COR-L47 (cell line): Measurements from ENCODE around the gene YIPF3.
"Not testable (repeated sequence)": the region's sequence is repeated elsewhere in the genome, so short reads cannot be mapped to it uniquely, and the experiment has no call there.

ENCODE experiments used
- DNase-seq: peaks from one replicate; lab custom pipeline; 2025; lab: John Stamatoyannopoulos, UW

The YIPF3 gene

GRCh38 chr6:43516697-43517504, at the start of gene YIPF3, which contains the start of gene POLR1C:
Gene YIPF3, minus strand, starts transcription at chr6:43516926. Its CDS starts 119 bp downstream, at chr6:43516807.
Gene POLR1C, plus strand, starts transcription at chr6:43517089. Its CDS starts 21 bp downstream, at chr6:43517110.
- peak; percentile 99 for DNase-seq

GRCh38 chr6:43559328-43559727, 42.6 kb upstream of the YIPF3 start:
- no peak for DNase-seq

GRCh38 chr6:43557620-43558019, 40.9 kb upstream of the YIPF3 start:
- DNase-seq = not testable (repeated sequence)

- DNase-seq = no peak
These were observed 30.5 kb upstream of the YIPF3 start for GRCh38 chr6:43547222-43547621.

GRCh38 chr6:43544461-43544860, 27.7 kb upstream of the YIPF3 start:
- no peak for DNase-seq

GRCh38 chr6:43541774-43542471, 25.2 kb upstream of the YIPF3 start:
- no peak for DNase-seq

GRCh38 chr6:43540507-43540906, 23.8 kb upstream of the YIPF3 start:
- no peak for DNase-seq

GRCh38 chr6:43539409-43539808, 22.7 kb upstream of the YIPF3 start:
- not testable (repeated sequence) for DNase-seq

GRCh38 chr6:43538986-43539385, 22.3 kb upstream of the YIPF3 start:
- not testable (repeated sequence) for DNase-seq

GRCh38 chr6:43532201-43532600, 15.5 kb upstream of the YIPF3 start:
- DNase-seq = no peak

GRCh38 chr6:43524483-43524961, 7.8 kb upstream of the YIPF3 start:
- no peak for DNase-seq

GRCh38 chr6:43523284-43523683, 6.6 kb upstream of the YIPF3 start:
- DNase-seq = no peak

GRCh38 chr6:43522547-43523261, 6.0 kb upstream of the YIPF3 start:
- DNase-seq = no peak

GRCh38 chr6:43521836-43522235, 5.1 kb upstream of the YIPF3 start:
- DNase-seq = no peak

- no peak for DNase-seq
These were observed 3.4 kb upstream of the YIPF3 start for GRCh38 chr6:43520097-43520496.

GRCh38 chr6:43517505-43518357, 1.0 kb upstream of the YIPF3 start:
- no peak for DNase-seq

- no peak for DNase-seq
These were observed 394 bp downstream of the YIPF3 start for GRCh38 chr6:43516367-43516696.

GRCh38 chr6:43515808-43516207, 918 bp downstream of the YIPF3 start:
- DNase-seq = no peak

- DNase-seq = no peak
These were observed 4.8 kb downstream of the YIPF3 start for GRCh38 chr6:43511824-43512415.

GRCh38 chr6:43510827-43511163, 5.9 kb downstream of the YIPF3 start:
- no peak for DNase-seq
